Muscle of arm (tissue), 12 donors: Measurements from ENCODE around the gene RBM34. TPM values are rescaled to one million over a fixed set of nuclear protein-coding genes. Genes with fewer than 3 reads are reported as not detected.
"Not testable (repeated sequence)": the region's sequence is repeated elsewhere in the genome, so short reads cannot be mapped to it uniquely, and the experiment has no call there.

Experiments
- DNase-seq: peaks from one replicate; pipeline ENCODE4 v3.0.0-alpha.2; 2013
- polyA plus RNA-seq, 12 donors: library from polyadenylated mRNA; unstranded; fragments of 120-200 nt; gene quantifications; one replicate each; pipeline ENCODE4 v1.2.1, GENCODE V29; 2013; ENCODE audit not compliant: insufficient read length in 12 of 12

RBM34 gene
- polyA plus RNA-seq, 12 donors = 58.8 to 186 (median 63.8) TPM; not detected in 1

GRCh38 chr1:235093013-235093695 lies 67.9 kb downstream of the RBM34 start:
- DNase-seq = no peak

GRCh38 chr1:235092415-235092814 lies 68.6 kb downstream of the RBM34 start:
- DNase-seq = not testable (repeated sequence)

- DNase-seq = not testable (repeated sequence)
Observed at GRCh38 chr1:235092045-235092406, 69.0 kb downstream of the RBM34 start.

GRCh38 chr1:235091319-235092044 lies 69.6 kb downstream of the RBM34 start:
- not testable (repeated sequence) for DNase-seq

GRCh38 chr1:235090406-235091069 lies 70.5 kb downstream of the RBM34 start:
- DNase-seq = no peak

- no peak for DNase-seq
Observed at GRCh38 chr1:235088907-235089306, 72.1 kb downstream of the RBM34 start.

GRCh38 chr1:235088430-235088829 lies 72.6 kb downstream of the RBM34 start:
- no peak for DNase-seq

GRCh38 chr1:235087906-235088305 lies 73.1 kb downstream of the RBM34 start:
- no peak for DNase-seq

GRCh38 chr1:235085411-235086117 lies 75.5 kb downstream of the RBM34 start:
- DNase-seq = not testable (repeated sequence)

Other genes with a start within 250 kb of the RBM34 start
- 100 to 1,000 TPM in 10 of 12 donors, 10 to 100 TPM in 1, not detected in 1; 92.5 to 197 (median 169) TPM for gene TOMM20, start 32.4 kb downstream of the RBM34 start, polyA plus RNA-seq
- 10 to 100 TPM in 11 of 12 donors, not detected in 1; 20.1 to 52.3 (median 24.5) TPM for gene ARID4B, start 166.9 kb upstream of the RBM34 start, polyA plus RNA-seq
- 10 to 100 TPM in 11 of 12 donors, not detected in 1; 35.0 to 47.3 (median 41.1) TPM for gene GGPS1, start 167.3 kb upstream of the RBM34 start, polyA plus RNA-seq
- 10 to 100 TPM in 11 of 12 donors, not detected in 1; 32.2 to 64.2 (median 56.0) TPM for gene TBCE, start 206.2 kb upstream of the RBM34 start, polyA plus RNA-seq